Vagina (tissue), 2 donors: Measurements from ENCODE around the gene ADRM1. TPM values are rescaled to one million over a fixed set of nuclear protein-coding genes. Genes with fewer than 3 reads are reported as not detected.

Experiments
- DNase-seq, 2 donors: peaks; one replicate each; pipeline ENCODE4 v3.0.0-alpha.2; 2017; ENCODE audit errors: extremely low spot score in 2 of 2
- H3K27ac ChIP-seq: fragments of 200-600 bp; sonication (generic); one replicate; pipeline ENCODE4 v1.5.1; 2019
- H3K27me3 ChIP-seq: fragments of 200-600 bp; sonication (generic); one replicate; pipeline ENCODE4 v1.5.1; 2019
- H3K36me3 ChIP-seq, 2 donors: fragments of 200-600 bp; sonication (generic); one replicate each; pipeline ENCODE4 v1.5.1; 2017 to 2019
- H3K4me1 ChIP-seq: fragments of 200-600 bp; sonication (generic); one replicate; pipeline ENCODE4 v1.5.1; 2019
- H3K4me3 ChIP-seq, 2 donors: fragments of 200-600 bp; sonication (generic); 1 replicate in 1 of 2; 2 replicates in 1 of 2; pipeline ENCODE4 v1.5.1; 2016 to 2019
- H3K9me3 ChIP-seq: fragments of 200-600 bp; sonication (generic); one replicate; pipeline ENCODE4 v1.5.1; 2019
- CTCF ChIP-seq, 3 experiments: fragments of 450-650 bp in 2 of 3; fragments of 200-600 bp in 1 of 3; sonication (generic) in 1 of 3; IDR thresholded peaks; one replicate each; pipeline ENCODE4 v1.5.1; 2017 to 2019; ENCODE audit warnings: antibody characterized with exemption in 3 of 3, mild to moderate bottlenecking in 2 of 3, moderate library complexity in 2 of 3
- POLR2A ChIP-seq, 2 donors: fragments of 450-650 bp; IDR thresholded peaks; one replicate each; pipeline ENCODE4 v1.6.1; 2017; ENCODE audit warnings: antibody characterized with exemption in 2 of 2, mild to moderate bottlenecking in 2 of 2, moderate library complexity in 2 of 2
- POLR2AphosphoS5 ChIP-seq, 2 donors: sonication (generic); formaldehyde crosslinking; IDR thresholded peaks; one replicate each; pipeline ENCODE4 v1.9.0; 2017; ENCODE audit warnings: antibody characterized with exemption in 2 of 2, mild to moderate bottlenecking in 2 of 2, low read depth in 1 of 2; ENCODE audit not compliant: insufficient read depth in 1 of 2
- intact Hi-C: fragments of 100-400 bp; cut with DNase I; formaldehyde crosslinking; loops from one replicate; pipeline ENCODE4 v1.15.1; 2023
- total RNA-seq: library from RNA; depleted of rRNA; stranded (reverse); fragments of >200 nt; gene quantifications from one replicate; pipeline ENCODE4 v1.2.3, GENCODE V29; 2016

ADRM1 gene
- total RNA-seq, 1 donor from 2014 or later: 110 TPM

DNA sequence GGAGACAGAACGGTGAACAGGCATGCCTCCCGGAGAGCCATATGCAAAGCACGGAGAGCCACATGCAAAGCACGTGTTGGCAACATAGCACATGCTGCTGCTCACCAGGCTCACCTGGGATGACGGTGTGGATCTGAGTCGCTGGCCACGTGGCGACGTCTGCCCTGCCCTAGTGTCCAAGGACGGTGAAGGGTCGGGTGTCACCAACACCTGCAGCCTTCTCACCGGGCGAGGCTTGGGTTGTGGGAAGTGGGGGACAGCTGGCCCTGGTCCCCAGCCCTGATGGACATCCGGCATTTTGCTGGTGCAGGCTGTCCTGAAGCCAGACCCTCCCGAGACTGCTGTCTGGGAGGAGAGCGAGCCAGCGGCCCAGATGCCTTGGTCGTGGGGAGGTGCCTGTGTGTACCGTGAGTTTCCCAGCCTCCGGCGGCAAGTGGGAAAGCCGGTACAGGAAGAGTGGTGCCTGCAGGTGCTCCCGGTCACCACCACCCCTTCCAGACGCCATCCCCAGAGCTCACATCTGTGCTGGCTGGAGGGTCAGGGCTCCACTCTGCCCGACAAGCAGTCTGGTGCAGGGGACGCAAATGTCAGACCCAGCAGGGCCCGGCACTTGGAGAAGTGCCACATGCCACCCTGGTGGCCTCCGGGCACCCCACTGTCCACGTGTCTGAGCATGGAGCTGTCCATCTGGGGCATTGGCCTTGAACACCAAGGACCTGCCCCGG is 5.9 kb upstream of the ADRM1 start:
- no peaks in the 10 kb centered on the region for H3K9me3 ChIP-seq
- no peaks in the 10 kb centered on the region for H3K4me1 ChIP-seq
- no peak for DNase-seq
- intact Hi-C loops: no loop called here
- TF ChIP-seq POLR2A (IDR thresholded peaks at IDR 0.05) (no peak), CTCF (IDR thresholded peaks at IDR 0.05) (no peak), POLR2AphosphoS5 (IDR thresholded peaks at IDR 0.05; ENCODE audit: insufficient read depth in 1 of 2, low read depth in 1 of 2) (no peak)
- no peaks in the 10 kb centered on the region for H3K27me3 ChIP-seq
- peaks cover 0 to 39% of the 10 kb centered on the region in 2 donors for H3K36me3 ChIP-seq
- H3K4me3 ChIP-seq: no peak overlapping the region
- no peak overlapping the region for H3K27ac ChIP-seq

DNA sequence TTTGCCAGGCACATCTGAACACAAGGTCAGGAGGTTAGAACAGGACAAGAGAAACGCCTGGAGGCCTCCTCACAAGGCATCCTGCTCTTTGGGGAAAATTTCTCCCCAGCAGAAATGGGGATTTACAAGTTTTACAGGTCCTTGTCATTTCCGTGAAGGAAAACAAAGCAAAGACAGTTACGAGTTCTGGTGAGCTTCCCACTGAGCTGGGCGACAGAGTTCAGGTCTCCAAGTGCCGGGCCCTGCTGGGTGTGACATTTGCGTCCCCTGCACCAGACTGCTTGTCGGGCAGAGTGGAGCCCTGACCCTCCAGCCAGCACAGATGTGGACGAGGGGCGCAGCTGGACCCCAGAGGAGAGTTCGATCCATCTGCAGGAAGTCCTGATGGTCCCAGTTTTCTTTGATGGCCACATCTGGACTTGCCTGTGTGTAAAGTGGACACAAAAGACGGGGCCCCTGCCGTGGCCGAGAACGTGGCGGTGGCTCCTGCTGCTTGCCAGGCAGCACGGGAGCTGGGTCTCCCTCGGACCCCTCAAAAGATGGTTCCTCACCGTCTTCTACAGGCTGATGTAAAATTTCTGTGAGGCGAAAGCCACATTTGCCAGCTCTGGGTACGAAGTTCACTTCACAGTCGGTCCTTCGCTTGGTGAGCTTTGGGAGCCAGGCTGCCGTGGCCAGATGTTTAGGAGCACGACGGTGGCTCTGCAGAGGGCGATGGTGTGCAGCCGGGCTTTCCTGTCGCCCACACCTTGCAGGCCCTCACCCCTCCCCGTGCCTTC is 5.2 kb upstream of the ADRM1 start:
- no peak for TF ChIP-seq POLR2AphosphoS5 (IDR thresholded peaks at IDR 0.05; ENCODE audit: insufficient read depth in 1 of 2, low read depth in 1 of 2)
- TF ChIP-seq CTCF (IDR thresholded peaks at IDR 0.05): no peak
- no peak for TF ChIP-seq POLR2A (IDR thresholded peaks at IDR 0.05)
- Histone ChIP-seq H3K4me1 (no peaks in the 10 kb centered on the region), H3K27me3 (no peaks in the 10 kb centered on the region)

GRCh38 chr20:62298577-62299249 is 4.1 kb upstream of the ADRM1 start:
- Histone ChIP-seq H3K4me1 (peaks cover 4% of the 10 kb centered on the region), H3K4me3 (no peak overlapping the region), H3K36me3 (peaks cover 0 to 27% of the 10 kb centered on the region in 2 donors), H3K9me3 (no peaks in the 10 kb centered on the region), H3K27ac (no peak overlapping the region), H3K27me3 (no peaks in the 10 kb centered on the region)
- intact Hi-C loops: no loop called here
- no peak for DNase-seq
- no peak for TF ChIP-seq POLR2A (IDR thresholded peaks at IDR 0.05)
- no peak for TF ChIP-seq CTCF (IDR thresholded peaks at IDR 0.05)
- TF ChIP-seq POLR2AphosphoS5 (IDR thresholded peaks at IDR 0.05; ENCODE audit: insufficient read depth in 1 of 2, low read depth in 1 of 2): no peak

More for the DNA sequence above, 5.2 kb upstream of the ADRM1 start:
- no peak overlapping the region for H3K27ac ChIP-seq
- no peaks in the 10 kb centered on the region for H3K9me3 ChIP-seq
- H3K36me3 ChIP-seq: peaks cover 0 to 32% of the 10 kb centered on the region in 2 donors
- DNase-seq: no peak
- intact Hi-C loops: no loop called here
- H3K4me3 ChIP-seq: no peak overlapping the region

- no peaks in the 10 kb centered on the region for H3K9me3 ChIP-seq
- TF ChIP-seq POLR2A (IDR thresholded peaks at IDR 0.05) (no peak), CTCF (IDR thresholded peaks at IDR 0.05) (no peak), POLR2AphosphoS5 (IDR thresholded peaks at IDR 0.05; ENCODE audit: insufficient read depth in 1 of 2, low read depth in 1 of 2) (no peak)
- H3K27me3 ChIP-seq: no peaks in the 10 kb centered on the region
- no peak overlapping the region for H3K4me3 ChIP-seq
- no peak for DNase-seq
- intact Hi-C loops: loop anchor here (5.0 to 10.0 kb wide), 2 partner anchors 88 to 495 kb away; partner anchors contain the start of genes MRGBP and RPS21
- peaks cover 0 to 19% of the 10 kb centered on the region in 2 donors for H3K36me3 ChIP-seq
- no peak overlapping the region for H3K27ac ChIP-seq
- H3K4me1 ChIP-seq: peaks cover 14% of the 10 kb centered on the region
Observed at GRCh38 chr20:62299666-62300236, 3.0 kb upstream of the ADRM1 start.
